H9 (cell line): ENCODE results near the gene MRPS27. TPM values are rescaled to one million over a fixed set of nuclear protein-coding genes. Genes with fewer than 3 reads are reported as not detected.

ENCODE experiments used
- DNase-seq: peaks from one replicate; pipeline ENCODE4 v3.0.0-alpha.2; 2017
- H2AFZ ChIP-seq: one replicate; pipeline ENCODE4 v1.6.1; 2013; ENCODE audit warnings: mild to moderate bottlenecking, low read length, control low read depth, moderate library complexity
- H2AK5ac ChIP-seq: 2 replicates; pipeline ENCODE4 v1.6.1; 2013; ENCODE audit warnings: low read length, control low read depth, mixed read lengths; ENCODE audit not compliant: insufficient read length
- H2BK120ac ChIP-seq: one replicate; pipeline ENCODE4 v1.6.1; 2013; ENCODE audit warnings: low read depth, mild to moderate bottlenecking, low read length, control low read depth, inconsistent platforms; ENCODE audit not compliant: poor library complexity, severe bottlenecking
- H2BK12ac ChIP-seq: 2 replicates; pipeline ENCODE4 v1.6.1; 2013; ENCODE audit warnings: low read length, control low read depth, mixed read lengths, low read depth; ENCODE audit not compliant: insufficient read length
- H2BK15ac ChIP-seq: 2 replicates; pipeline ENCODE4 v1.6.1; 2013; ENCODE audit warnings: low read depth, low read length, control low read depth
- H2BK20ac ChIP-seq: one replicate; pipeline ENCODE4 v1.6.1; 2013; ENCODE audit warnings: low read depth, mild to moderate bottlenecking, low read length, control low read depth, inconsistent platforms; ENCODE audit not compliant: poor library complexity, severe bottlenecking
- H2BK5ac ChIP-seq: 2 replicates; pipeline ENCODE4 v1.6.1; 2013; ENCODE audit warnings: low read length, control low read depth, mixed read lengths; ENCODE audit not compliant: insufficient read length
- H3K14ac ChIP-seq: 2 replicates; pipeline ENCODE4 v1.6.1; 2013; ENCODE audit warnings: low read length, control low read depth; ENCODE audit not compliant: insufficient read depth
- H3K18ac ChIP-seq: 2 replicates; pipeline ENCODE4 v1.6.1; 2013; ENCODE audit warnings: low read depth, mild to moderate bottlenecking, mixed read lengths, low read length, control low read depth; ENCODE audit not compliant: insufficient read length
- H3K23ac ChIP-seq: 2 replicates; pipeline ENCODE4 v1.6.1; 2013; ENCODE audit warnings: low read length, control low read depth, mixed read lengths, low read depth; ENCODE audit not compliant: insufficient read length
- H3K23me2 ChIP-seq: 2 replicates; pipeline ENCODE4 v1.6.1; 2013; ENCODE audit warnings: low read depth, mild to moderate bottlenecking, mixed read lengths, low read length, control low read depth; ENCODE audit not compliant: insufficient read length, poor library complexity, severe bottlenecking
- H3K27ac ChIP-seq: 2 replicates; pipeline ENCODE4 v1.5.1; 2013; ENCODE audit warnings: low read length, control low read depth, mixed read lengths, low read depth; ENCODE audit not compliant: insufficient read length
- H3K27me3 ChIP-seq: 2 replicates; pipeline ENCODE4 v1.6.1; 2013; ENCODE audit warnings: low read length, control low read depth, inconsistent platforms; ENCODE audit not compliant: insufficient read depth
- H3K4ac ChIP-seq: 2 replicates; pipeline ENCODE4 v1.6.1; 2013; ENCODE audit warnings: low read depth, mild to moderate bottlenecking, control low read depth, inconsistent platforms, low read length, moderate library complexity
- H3K4me1 ChIP-seq: 2 replicates; pipeline ENCODE4 v1.6.1; 2013; ENCODE audit warnings: low read length, control low read depth, inconsistent platforms; ENCODE audit not compliant: insufficient read depth
- H3K4me2 ChIP-seq: 2 replicates; pipeline ENCODE4 v1.6.1; 2013; ENCODE audit warnings: low read length, control low read depth, mixed read lengths; ENCODE audit not compliant: insufficient read length, insufficient read depth
- H3K56ac ChIP-seq: 2 replicates; pipeline ENCODE4 v1.6.1; 2013; ENCODE audit warnings: low read depth, mild to moderate bottlenecking, mixed read lengths, low read length, control low read depth; ENCODE audit not compliant: insufficient read length
- H3K79me1 ChIP-seq: 2 replicates; pipeline ENCODE4 v1.6.1; 2013; ENCODE audit warnings: low read depth, mild to moderate bottlenecking, moderate library complexity, low read length, control low read depth, inconsistent platforms; ENCODE audit not compliant: insufficient read depth, poor library complexity, severe bottlenecking
- H3K79me2 ChIP-seq: 2 replicates; pipeline ENCODE4 v1.6.1; 2013; ENCODE audit warnings: low read length, control low read depth, inconsistent platforms; ENCODE audit not compliant: insufficient read depth
- H3K9ac ChIP-seq: 2 replicates; pipeline ENCODE4 v1.6.1; 2013; ENCODE audit warnings: low read length, control low read depth, mixed read lengths; ENCODE audit not compliant: insufficient read length; ENCODE audit errors: extremely low read depth
- H3K9me3 ChIP-seq: one replicate; pipeline ENCODE4 v1.6.1; 2013; ENCODE audit warnings: low read depth, low read length, inconsistent platforms; ENCODE audit not compliant: control insufficient read depth
- H3T11ph ChIP-seq: one replicate; pipeline ENCODE4 v1.6.1; 2013; ENCODE audit warnings: mild to moderate bottlenecking, low read length, control low read depth, inconsistent platforms
- H4K20me1 ChIP-seq: one replicate; pipeline ENCODE4 v1.6.1; 2013; ENCODE audit not compliant: control insufficient read depth, insufficient read length, insufficient read depth
- H4K5ac ChIP-seq: 2 replicates; pipeline ENCODE4 v1.6.1; 2013; ENCODE audit warnings: low read depth, mild to moderate bottlenecking, mixed read lengths, low read length, control low read depth; ENCODE audit not compliant: insufficient read length
- H4K8ac ChIP-seq: replicated peaks from 2 replicates; pipeline ENCODE4 v1.6.1; 2013; ENCODE audit warnings: low read length, control low read depth, mixed read lengths, low read depth; ENCODE audit not compliant: insufficient read length
- H4K91ac ChIP-seq: 2 replicates; pipeline ENCODE4 v1.6.1; 2013; ENCODE audit warnings: low read depth, mild to moderate bottlenecking, moderate library complexity, mixed read lengths, low read length, control low read depth; ENCODE audit not compliant: insufficient read length
- H3K27ac Mint-ChIP-seq, 3 experiments: 2 replicates in 2 of 3; 3 replicates in 1 of 3; pipeline ENCODE4 v1.8.0; 2020 to 2021; ENCODE audit warnings: mixed read lengths in 3 of 3, mild to moderate bottlenecking in 1 of 3, moderate library complexity in 1 of 3
- H3K27me3 Mint-ChIP-seq: 2 replicates; pipeline ENCODE4 v1.8.0; 2021; ENCODE audit warnings: low read depth, mild to moderate bottlenecking, moderate library complexity, mixed read lengths
- H3K36me3 Mint-ChIP-seq, 3 experiments: 2 replicates in 2 of 3; 3 replicates in 1 of 3; pipeline ENCODE4 v1.8.0; 2020 to 2021; ENCODE audit warnings: low read depth in 3 of 3, mixed read lengths in 3 of 3; ENCODE audit not compliant: insufficient read depth in 1 of 3
- H3K4me1 Mint-ChIP-seq, 2 experiments: 2 replicates each; pipeline ENCODE4 v1.8.0; 2020; ENCODE audit warnings: mixed read lengths in 2 of 2
- H3K4me3 Mint-ChIP-seq, 2 experiments: 2 replicates in 1 of 2; 3 replicates in 1 of 2; pipeline ENCODE4 v1.8.0; 2020 to 2021; ENCODE audit warnings: mild to moderate bottlenecking in 2 of 2, mixed read lengths in 2 of 2, moderate library complexity in 1 of 2
- H3K9me3 Mint-ChIP-seq, 2 experiments: 2 replicates in 1 of 2; 3 replicates in 1 of 2; pipeline ENCODE4 v1.8.0; 2020; ENCODE audit warnings: mild to moderate bottlenecking in 2 of 2, mixed read lengths in 2 of 2, moderate library complexity in 1 of 2
- CTCF ChIP-seq: fragments of 200-600 bp; sonication (generic); conservative IDR thresholded peaks from 3 replicates; pipeline ENCODE4 v1.8.0; 2021; ENCODE audit warnings: antibody characterized with exemption, mild to moderate bottlenecking
- WGBS: extraction: QIAGEN DNeasy Blood & Tissue Kit; methylation state at CpG from one replicate; pipeline ENCODE4 v1.1.7; 2013; ENCODE audit warnings: missing lambda C conversion rate, low lambda C conversion rate, mixed read lengths; ENCODE audit not compliant: insufficient read length; ENCODE audit errors: extremely low coverage; 5-methylcytosine and 5-hydroxymethylcytosine counted together
- total RNA-seq: library from RNA; stranded (reverse); gene quantifications from 2 replicates; pipeline ENCODE4 v1.2.1, GENCODE V29; 2021

Gene MRPS27
- total RNA-seq, 1 experiment from 2014 or later: 83.3 TPM

- Mint-ChIP-seq H3K9me3 (no peaks in the 10 kb centered on the region; a peak in 1 of 5 replicates), H3K27ac (no peak overlapping the region), H3K27me3 (peaks cover 11% of the 10 kb centered on the region), H3K4me1 (peaks cover 33 to 34% of the 10 kb centered on the region in 2 experiments), H3K36me3 (peaks cover 15 to 22% (median 16%) of the 10 kb centered on the region in 3 experiments; a peak in 6 of 7 replicates), H3K4me3 (no peak overlapping the region)
- Histone ChIP-seq H2BK5ac (no peak overlapping the region), H2BK120ac (no peak overlapping the region), H3T11ph (no peak overlapping the region), H4K20me1 (no peaks in the 10 kb centered on the region), H3K56ac (no peak overlapping the region), H2BK20ac (no peak overlapping the region), H3K27me3 (no peaks in the 10 kb centered on the region), H3K4me1 (no peaks in the 10 kb centered on the region; the same call in 1 of the 2 replicates), H3K79me2 (no peaks in the 10 kb centered on the region), H3K18ac (no peak overlapping the region), H3K79me1 (no peaks in the 10 kb centered on the region), H3K9ac (no peak overlapping the region), H3K14ac (no peak overlapping the region), H4K5ac (no peak overlapping the region), H3K23me2 (no peaks in the 10 kb centered on the region), H4K8ac (no peak overlapping the region), H3K4ac (no peak overlapping the region), H2AFZ (no peak overlapping the region), H2BK12ac (no peak overlapping the region), H3K4me2 (no peak overlapping the region), H3K9me3 (no peaks in the 10 kb centered on the region), H2BK15ac (no peak overlapping the region), H3K27ac (no peak overlapping the region), H4K91ac (no peak overlapping the region), H2AK5ac (no peak overlapping the region), H3K23ac (no peak overlapping the region)
- TF ChIP-seq CTCF: no peak
- no peak for DNase-seq
- no CpG with 5 or more reads among the region's 4 CpGs for WGBS
These were observed 105.9 kb downstream of the MRPS27 start for GRCh38 chr5:72214168-72214567.
